Glutamatergic neuron (in vitro differentiated cells): ENCODE measurements around the gene ZFPM1. TPM values are rescaled to one million over a fixed set of nuclear protein-coding genes. Genes with fewer than 3 reads are reported as not detected.
A peak's percentile ranks its signal among the peaks of the same experiment; 100 is the strongest.

Experiments used
- DNase-seq: peaks from one replicate; pipeline ENCODE4 v3.0.0; 2022
- H3K27ac Mint-ChIP-seq: one replicate; pipeline ENCODE4 v1.8.0; 2020; ENCODE audit warnings: mild to moderate bottlenecking, mixed read lengths, inconsistent platforms; ENCODE audit not compliant: unreplicated experiment
- H3K27me3 Mint-ChIP-seq: one replicate; pipeline ENCODE4 v1.8.0; 2020; ENCODE audit warnings: mild to moderate bottlenecking, moderate library complexity, mixed read lengths, inconsistent platforms; ENCODE audit not compliant: unreplicated experiment
- H3K36me3 Mint-ChIP-seq: one replicate; pipeline ENCODE4 v1.8.0; 2020; ENCODE audit warnings: mild to moderate bottlenecking, mixed read lengths, inconsistent platforms; ENCODE audit not compliant: unreplicated experiment
- H3K4me1 Mint-ChIP-seq: one replicate; pipeline ENCODE4 v1.8.0; 2020; ENCODE audit warnings: mild to moderate bottlenecking, low read depth, mixed read lengths, inconsistent platforms; ENCODE audit not compliant: unreplicated experiment
- H3K4me3 Mint-ChIP-seq: one replicate; pipeline ENCODE4 v1.8.0; 2020; ENCODE audit warnings: mild to moderate bottlenecking, mixed read lengths, inconsistent platforms; ENCODE audit not compliant: unreplicated experiment
- H3K9me3 Mint-ChIP-seq: one replicate; pipeline ENCODE4 v1.8.0; 2020; ENCODE audit warnings: mild to moderate bottlenecking, moderate library complexity, mixed read lengths, inconsistent platforms; ENCODE audit not compliant: unreplicated experiment
- CTCF ChIP-seq: fragments of 200-600 bp; sonication (generic); IDR thresholded peaks from one replicate; pipeline ENCODE4 v1.5.0; 2021; ENCODE audit not compliant: partially characterized antibody, unreplicated experiment
- long read RNA-seq: library from polyadenylated mRNA; unstranded; transcript quantifications from one replicate; pipeline ENCODE4 v2.0.0, GENCODE V29; 2020; ENCODE audit not compliant: unreplicated experiment
- total RNA-seq: library from RNA; stranded (reverse); fragmentation: NEBNext Ultra II Directional; extraction: Animal tissue kit (Norgen Biotek cat#: 25700); gene quantifications from one replicate; pipeline ENCODE4 v1.2.1, GENCODE V29; 2021; ENCODE audit not compliant: unreplicated experiment

ZFPM1 gene
- 11.1 TPM for total RNA-seq
- long read RNA-seq, partial matches to known transcripts, result 0 of 2 reads
- long read RNA-seq, other reads (novel, unspliced or antisense), result 2 of 2 reads

GRCh38 chr16:88453217-88453531 lies at the start of gene ZFPM1:
Gene ZFPM1 (plus strand): TSS chr16:88453280. CDS start chr16:88453639, 359 bp downstream.
- Mint-ChIP-seq H3K27ac (no peak within 1 kb of the TSS), H3K4me1 (peaks cover 7% of the 10 kb centered on the region), H3K27me3 (peaks cover 3% of the 10 kb centered on the region), H3K9me3 (peaks cover 2% of the 10 kb centered on the region), H3K4me3 (peak within 1 kb of the TSS; percentile 71), H3K36me3 (no peaks in the 10 kb centered on the region)
- no peak for TF ChIP-seq CTCF
- no peak for DNase-seq

GRCh38 chr16:88403794-88404581 lies 49.1 kb upstream of the ZFPM1 start:
- Mint-ChIP-seq H3K27me3 (peaks cover 8% of the 10 kb centered on the region), H3K4me3 (no peak overlapping the region), H3K36me3 (no peaks in the 10 kb centered on the region), H3K4me1 (peaks cover 4% of the 10 kb centered on the region), H3K9me3 (peaks cover 5% of the 10 kb centered on the region), H3K27ac (no peak overlapping the region)
- TF ChIP-seq CTCF, result no peak
- no peak for DNase-seq

DNA sequence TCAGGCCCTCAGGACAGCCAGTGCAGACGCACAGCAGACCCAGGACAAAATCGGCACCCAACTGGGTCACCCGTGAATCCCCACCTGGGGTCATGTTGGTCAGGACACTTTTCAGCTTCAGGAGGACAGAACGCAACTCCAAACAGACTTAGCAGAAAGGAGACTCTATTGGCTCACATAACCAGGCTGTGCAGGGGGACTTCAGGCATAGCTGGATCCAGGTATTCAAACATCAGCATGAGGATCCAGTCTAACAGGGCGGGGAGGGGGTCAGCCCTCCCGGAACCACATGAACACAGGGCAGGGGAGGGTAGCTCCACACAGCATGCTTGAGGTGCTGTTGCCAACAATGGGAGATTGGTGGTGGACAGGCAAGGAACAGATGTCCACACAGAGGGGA lies 48.3 kb upstream of the ZFPM1 start:
- H3K36me3 Mint-ChIP-seq, result no peaks in the 10 kb centered on the region
- no peak overlapping the region for H3K4me3 Mint-ChIP-seq
- H3K27me3 Mint-ChIP-seq, result peaks cover 6% of the 10 kb centered on the region
- DNase-seq, result no peak
- no peak for TF ChIP-seq CTCF
- H3K4me1 Mint-ChIP-seq, result peaks cover 4% of the 10 kb centered on the region
- H3K27ac Mint-ChIP-seq, result no peak overlapping the region
- H3K9me3 Mint-ChIP-seq, result peaks cover 6% of the 10 kb centered on the region

DNA sequence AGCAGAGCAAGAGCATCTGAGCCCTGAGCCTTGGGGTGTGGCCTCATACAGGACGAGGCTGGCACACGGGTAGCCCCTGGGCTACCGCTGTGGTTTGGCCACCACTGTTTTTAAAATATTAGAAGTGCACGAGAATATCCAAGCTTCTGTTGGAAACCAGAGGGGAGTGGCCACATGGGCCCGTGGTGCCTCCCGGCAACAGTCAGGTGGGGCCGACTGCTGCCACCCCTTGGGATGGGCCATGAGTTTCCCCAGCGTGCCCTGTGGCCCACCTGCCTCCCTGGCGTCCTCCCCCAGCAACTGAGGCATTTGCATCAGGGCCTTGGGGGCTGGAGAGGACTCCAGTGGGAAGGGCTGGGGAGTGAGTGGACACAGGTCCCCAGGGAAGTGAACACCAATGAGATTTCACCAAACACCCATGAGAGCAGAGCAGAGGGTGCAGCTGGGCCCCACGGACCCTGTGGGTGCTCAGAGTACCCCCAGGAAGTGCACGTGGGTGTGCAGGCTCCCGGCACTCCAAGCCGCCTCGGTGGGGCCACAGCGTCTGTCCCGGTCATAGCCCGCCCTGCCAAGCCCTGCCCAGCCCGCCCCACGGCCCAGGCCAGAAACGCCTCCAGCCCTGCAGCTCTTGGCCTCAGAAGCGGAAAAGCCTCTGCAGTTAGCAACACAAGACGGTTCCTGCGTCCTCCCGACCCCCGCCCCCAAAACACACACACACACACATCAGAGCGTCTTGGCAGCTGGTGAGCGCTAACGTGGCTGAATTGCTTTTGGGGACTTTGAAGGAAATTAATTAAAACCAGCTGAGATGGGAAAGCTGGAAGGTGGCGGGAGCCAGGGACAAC lies 47.6 kb upstream of the ZFPM1 start:
- Mint-ChIP-seq H3K4me1 (peaks cover 4% of the 10 kb centered on the region), H3K27ac (no peak overlapping the region), H3K4me3 (no peak overlapping the region), H3K9me3 (peaks cover 9% of the 10 kb centered on the region), H3K27me3 (peaks cover 6% of the 10 kb centered on the region), H3K36me3 (no peaks in the 10 kb centered on the region)
- DNase-seq, result no peak
- no peak for TF ChIP-seq CTCF
